Tibial nerve (tissue), 4 donors: Measurements from ENCODE around the gene RSPH1.

Source experiments
- EP300 ChIP-seq, 2 donors: sonication (generic); formaldehyde crosslinking; IDR thresholded peaks; one replicate each; pipeline ENCODE4 v1.6.1; 2017; ENCODE audit warnings: antibody characterized with exemption in 2 of 2, mild to moderate bottlenecking in 1 of 2
- POLR2A ChIP-seq, 2 donors: fragments of 450-650 bp; IDR thresholded peaks; one replicate each; pipeline ENCODE4 v1.6.1; 2017; ENCODE audit warnings: antibody characterized with exemption in 2 of 2, mild to moderate bottlenecking in 2 of 2, moderate library complexity in 2 of 2
- TF ChIP-seq, protein P1 (sequence below), 5 experiments: fragments of 200-600 bp in 3 of 5; fragments of 450-650 bp in 2 of 5; sonication (generic) in 3 of 5; IDR thresholded peaks; one replicate each; pipeline ENCODE4 v1.5.1; 2016 to 2019; ENCODE audit warnings: antibody characterized with exemption in 5 of 5, mild to moderate bottlenecking in 3 of 5, moderate library complexity in 2 of 5

DNA sequence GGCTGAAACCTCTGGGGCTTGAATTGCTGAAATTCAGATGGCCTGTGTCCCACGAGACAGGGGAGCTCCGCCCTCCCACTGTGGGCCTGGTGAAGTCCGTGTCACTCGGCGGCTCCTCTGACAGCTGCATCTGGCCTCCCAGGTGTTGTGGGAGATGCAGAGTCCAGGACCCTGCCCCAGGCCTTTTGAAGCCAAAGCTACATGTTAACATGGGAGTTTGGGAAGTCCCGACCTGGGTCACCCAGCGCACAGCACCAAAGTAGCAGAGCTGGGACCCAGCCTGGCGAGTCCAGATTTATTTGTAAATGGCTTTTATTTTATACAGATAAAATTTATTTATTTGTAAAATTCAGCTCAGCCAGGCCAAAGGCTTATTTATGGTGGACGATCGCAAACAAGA, 46.6 kb upstream of the RSPH1 start:
- TF ChIP-seq, protein P1, sequence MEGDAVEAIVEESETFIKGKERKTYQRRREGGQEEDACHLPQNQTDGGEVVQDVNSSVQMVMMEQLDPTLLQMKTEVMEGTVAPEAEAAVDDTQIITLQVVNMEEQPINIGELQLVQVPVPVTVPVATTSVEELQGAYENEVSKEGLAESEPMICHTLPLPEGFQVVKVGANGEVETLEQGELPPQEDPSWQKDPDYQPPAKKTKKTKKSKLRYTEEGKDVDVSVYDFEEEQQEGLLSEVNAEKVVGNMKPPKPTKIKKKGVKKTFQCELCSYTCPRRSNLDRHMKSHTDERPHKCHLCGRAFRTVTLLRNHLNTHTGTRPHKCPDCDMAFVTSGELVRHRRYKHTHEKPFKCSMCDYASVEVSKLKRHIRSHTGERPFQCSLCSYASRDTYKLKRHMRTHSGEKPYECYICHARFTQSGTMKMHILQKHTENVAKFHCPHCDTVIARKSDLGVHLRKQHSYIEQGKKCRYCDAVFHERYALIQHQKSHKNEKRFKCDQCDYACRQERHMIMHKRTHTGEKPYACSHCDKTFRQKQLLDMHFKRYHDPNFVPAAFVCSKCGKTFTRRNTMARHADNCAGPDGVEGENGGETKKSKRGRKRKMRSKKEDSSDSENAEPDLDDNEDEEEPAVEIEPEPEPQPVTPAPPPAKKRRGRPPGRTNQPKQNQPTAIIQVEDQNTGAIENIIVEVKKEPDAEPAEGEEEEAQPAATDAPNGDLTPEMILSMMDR (IDR thresholded peaks at IDR 0.05): no peak
- no peak for TF ChIP-seq POLR2A (IDR thresholded peaks at IDR 0.05)
- no peak for TF ChIP-seq EP300 (IDR thresholded peaks at IDR 0.05)
